HS-27A (cell line): ENCODE measurements around the gene ADCY4.
"Not testable (repeated sequence)": the region's sequence is repeated elsewhere in the genome, so short reads cannot be mapped to it uniquely, and the experiment has no call there.

Experiments used
- DNase-seq: peaks from one replicate; pipeline ENCODE4 v3.0.0-alpha.2; 2012; ENCODE audit warnings: low read depth, missing footprints

Gene ADCY4

GRCh38 chr14:24338843-24339242 lies 4.0 kb upstream of the ADCY4 start:
- no peak for DNase-seq

- no peak for DNase-seq
Measured at GRCh38 chr14:24337824-24338175, 2.9 kb upstream of the ADCY4 start.

DNA sequence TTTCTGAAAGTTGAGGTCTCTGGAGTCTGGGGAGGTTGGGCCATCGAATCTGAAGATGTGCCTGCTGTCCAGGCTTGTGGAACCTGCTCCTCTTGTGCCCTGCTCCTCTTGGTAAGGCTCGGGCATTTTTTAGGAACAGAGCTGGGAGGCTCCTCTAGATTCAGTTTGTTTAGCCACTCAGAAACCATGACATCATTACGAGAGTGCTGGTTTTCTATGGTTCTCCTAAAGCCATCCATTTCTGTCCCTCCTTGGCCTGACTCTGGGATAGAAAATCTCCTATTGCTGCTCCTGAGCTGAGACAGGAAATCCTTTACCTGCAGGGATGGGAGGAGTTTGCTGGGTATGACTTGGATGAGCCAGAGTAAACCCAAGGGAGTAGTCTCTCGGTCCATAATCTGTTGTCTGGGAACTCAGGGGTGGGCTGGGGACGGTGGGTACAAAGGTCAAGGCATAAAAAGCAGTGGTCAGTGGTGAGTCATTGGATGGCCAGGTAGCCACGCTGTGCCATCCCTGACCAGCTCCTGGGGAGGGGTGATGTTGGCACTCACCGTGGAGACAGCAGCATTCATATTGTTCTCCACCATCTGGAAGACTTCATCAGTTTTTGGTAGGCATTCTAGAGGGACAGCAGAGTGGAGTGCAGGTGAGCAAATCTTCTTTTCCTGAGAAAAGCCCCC lies 2.4 kb upstream of the ADCY4 start:
- DNase-seq: no peak

- no peak for DNase-seq
Measured at GRCh38 chr14:24335461-24336171, 745 bp upstream of the ADCY4 start.

- DNase-seq: no peak
Measured at GRCh38 chr14:24332268-24332993, 2.4 kb downstream of the ADCY4 start.

- DNase-seq: no peak
Measured at GRCh38 chr14:24331731-24332267, 3.1 kb downstream of the ADCY4 start.

GRCh38 chr14:24330973-24331674 lies 3.7 kb downstream of the ADCY4 start:
- DNase-seq: no peak

GRCh38 chr14:24329736-24330135 lies 5.1 kb downstream of the ADCY4 start:
- DNase-seq: no peak

DNA sequence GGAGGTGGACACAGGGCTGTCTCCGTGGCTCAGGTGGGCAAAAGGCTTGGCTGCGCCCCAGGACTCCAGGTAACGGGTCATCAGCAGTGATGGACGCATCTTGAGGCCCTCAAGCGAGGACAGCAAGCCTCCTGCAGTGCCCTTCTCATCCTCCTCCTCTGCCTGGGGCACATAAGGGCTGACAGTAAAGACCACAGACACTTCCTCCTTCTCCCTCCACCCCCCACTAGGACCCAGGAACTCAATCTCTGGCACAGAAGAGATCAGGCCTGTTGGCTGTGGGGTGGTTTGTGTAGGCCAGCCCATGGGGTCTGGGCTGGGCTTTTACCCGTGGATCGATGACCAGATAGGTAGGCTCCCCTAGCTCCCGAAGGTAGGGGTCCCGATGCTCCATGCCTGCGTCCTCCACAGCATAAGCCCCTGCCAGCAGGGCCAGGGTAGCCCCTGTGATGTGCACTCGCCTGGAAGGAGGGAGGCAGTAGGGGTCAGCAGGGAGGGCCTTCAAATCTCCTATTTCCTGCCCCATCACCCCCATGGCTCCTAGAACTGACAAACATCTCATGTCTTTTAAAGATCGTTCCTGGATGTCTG lies 5.7 kb downstream of the ADCY4 start:
- DNase-seq: no peak

DNA sequence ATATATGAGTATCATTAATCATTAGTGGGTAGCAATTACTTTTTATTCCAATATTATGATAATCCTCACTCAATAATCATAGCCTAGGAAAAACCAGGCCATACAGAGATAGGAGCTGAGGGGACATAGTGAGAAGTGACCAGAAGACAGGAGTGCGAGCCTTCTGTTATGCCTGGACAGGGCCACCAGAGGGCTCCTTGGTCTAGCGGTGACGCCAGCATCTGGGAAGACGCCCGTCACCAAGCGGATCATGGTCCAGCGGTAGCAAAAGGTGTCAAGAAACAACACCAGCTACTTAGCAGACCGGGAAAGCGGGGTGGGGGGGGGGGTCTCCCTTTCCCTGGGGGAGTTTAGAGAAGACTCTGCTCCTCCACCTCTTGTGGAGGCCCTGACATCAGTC lies 7.0 kb downstream of the ADCY4 start:
- DNase-seq: not testable (repeated sequence)

DNA sequence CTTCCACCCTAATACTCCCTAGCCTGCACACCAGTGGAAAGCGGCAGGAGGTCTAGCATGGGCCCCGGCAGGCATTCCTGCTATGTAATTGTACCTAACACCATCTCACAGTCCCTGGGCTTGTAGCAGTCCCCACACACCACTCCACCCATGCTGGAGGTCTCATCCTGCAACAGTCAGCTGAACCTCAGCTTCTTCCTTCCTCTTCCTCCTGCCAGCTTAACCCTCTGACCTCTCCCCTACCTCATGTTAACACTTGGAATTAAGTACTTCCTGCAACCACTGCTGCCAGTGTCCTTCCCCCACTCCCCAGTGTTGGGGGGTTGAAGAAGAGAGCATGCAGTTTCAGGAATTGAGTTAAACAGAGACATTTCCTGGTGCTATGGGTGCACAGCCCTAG lies 7.6 kb downstream of the ADCY4 start:
- DNase-seq: no peak

DNA sequence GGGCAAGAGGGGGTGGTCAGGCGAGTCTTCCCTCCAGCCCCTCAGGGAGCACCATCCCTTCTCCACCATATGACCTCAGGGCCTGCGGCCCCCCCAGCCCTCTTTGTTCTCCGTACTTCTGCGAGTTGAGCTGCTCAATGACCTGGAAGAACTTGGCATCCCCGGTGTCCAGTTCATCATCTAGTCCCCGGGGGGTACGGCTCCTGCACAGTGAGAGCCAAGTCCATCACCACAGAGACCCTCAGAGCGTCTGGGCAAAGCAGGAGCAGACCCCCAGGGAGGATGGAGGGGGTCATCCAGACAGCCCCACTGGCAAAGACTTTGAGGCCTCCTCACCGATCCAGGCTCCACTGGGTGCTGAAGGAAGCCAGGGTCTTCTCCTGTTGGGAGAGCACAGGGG lies 8.9 kb downstream of the ADCY4 start:
- DNase-seq: no peak

DNA sequence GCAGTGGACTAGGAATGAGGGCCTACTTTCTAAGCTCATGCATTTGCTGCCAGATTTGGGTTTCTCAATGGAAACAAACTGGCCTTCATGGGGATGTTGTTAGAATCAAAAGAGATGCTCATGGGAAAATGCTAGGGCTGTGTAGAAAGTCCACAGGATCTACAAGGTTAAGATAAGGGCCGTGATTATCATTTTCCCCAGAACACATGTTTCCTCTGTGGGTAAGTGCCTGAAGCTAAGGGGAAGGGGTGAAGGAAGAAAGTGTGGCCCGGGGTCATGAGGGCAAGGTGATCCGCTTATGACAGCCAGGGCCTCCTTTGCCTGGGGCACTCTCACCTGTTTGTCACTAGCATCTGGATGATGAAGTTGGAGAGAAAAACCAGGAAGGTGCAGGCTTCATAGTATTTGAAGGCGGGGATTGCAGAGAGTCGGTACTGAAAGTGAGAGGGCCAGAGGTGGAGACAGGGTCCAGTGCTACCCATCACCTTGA lies 9.8 kb downstream of the ADCY4 start:
- no peak for DNase-seq

- DNase-seq: no peak
Measured at GRCh38 chr14:24324024-24324423, 10.8 kb downstream of the ADCY4 start.

- DNase-seq: no peak
Measured at GRCh38 chr14:24323341-24323740, 11.5 kb downstream of the ADCY4 start.

- no peak for DNase-seq
Measured at GRCh38 chr14:24322672-24323071, 12.2 kb downstream of the ADCY4 start.

DNA sequence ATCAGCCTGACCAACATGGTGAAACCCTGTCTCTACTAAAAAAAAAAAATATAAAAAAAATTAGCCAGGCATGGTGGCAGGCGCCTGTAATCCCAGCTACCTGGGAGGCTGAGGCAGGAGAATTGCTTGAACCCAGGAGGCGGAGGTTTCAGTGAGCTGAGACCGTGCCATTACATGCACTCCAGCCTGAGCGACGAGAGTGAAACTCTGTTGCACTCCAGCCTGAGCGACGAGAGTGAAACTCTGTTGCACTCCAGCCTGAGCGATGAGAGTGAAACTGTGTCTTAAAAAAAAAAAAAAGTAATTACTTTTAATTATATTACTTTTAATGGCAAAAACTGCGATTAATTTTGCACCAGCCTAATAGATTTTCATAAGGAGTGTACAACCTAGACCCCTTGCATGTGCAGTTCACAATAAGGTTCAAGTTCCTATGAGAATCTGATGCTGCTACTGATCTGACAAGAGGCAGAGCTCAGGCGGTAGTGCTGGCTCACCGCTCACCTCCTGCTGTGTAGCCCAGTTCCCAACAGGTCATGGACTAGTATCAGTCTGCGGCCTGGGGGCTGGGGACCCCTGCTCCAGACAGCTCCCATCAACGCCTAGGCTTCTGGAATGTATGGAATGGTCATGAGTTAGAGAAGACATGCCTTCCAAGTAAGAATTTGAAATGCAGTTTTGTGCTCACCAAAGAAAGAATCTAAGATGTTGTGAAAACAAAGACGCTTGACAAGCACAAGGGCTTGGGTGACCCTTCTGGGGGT lies 13.5 kb downstream of the ADCY4 start:
- DNase-seq: no peak

DNA sequence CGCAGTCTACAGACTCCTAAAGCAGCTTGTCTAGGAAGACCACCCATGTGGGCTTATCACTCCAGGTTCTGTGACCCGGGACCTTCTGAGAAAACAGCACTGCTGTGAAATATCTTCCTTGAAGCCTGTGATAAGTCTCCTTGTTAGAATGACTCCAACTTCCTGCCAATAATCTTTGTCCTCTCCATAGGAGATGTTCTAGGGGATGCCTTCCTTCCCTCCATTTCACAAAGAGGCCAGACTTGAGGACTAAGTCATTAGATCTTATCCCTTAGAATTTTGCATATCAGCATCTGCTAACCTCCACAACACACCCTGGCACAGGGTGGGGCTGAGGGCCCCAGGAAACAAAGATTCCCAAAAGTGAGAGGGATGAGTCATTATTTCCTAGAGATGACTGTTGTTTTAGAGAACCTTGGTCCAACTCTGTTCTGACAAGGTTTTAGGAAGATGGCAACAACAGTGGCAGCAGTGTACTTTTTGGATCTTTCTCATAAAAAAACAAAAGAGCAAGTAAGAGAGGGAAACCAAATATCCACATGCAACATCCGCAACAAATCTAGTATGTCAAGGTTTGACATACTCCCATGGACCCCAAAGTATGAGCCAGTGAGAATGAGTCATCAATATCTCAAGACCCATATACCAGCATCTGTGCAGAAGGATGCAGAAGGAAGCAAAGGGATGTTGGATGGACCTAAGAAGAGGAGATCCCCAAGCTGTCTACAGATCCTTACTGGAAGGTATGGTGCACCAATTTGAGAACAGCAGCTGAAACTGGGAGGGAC lies 17.5 kb downstream of the ADCY4 start:
- DNase-seq: no peak

DNA sequence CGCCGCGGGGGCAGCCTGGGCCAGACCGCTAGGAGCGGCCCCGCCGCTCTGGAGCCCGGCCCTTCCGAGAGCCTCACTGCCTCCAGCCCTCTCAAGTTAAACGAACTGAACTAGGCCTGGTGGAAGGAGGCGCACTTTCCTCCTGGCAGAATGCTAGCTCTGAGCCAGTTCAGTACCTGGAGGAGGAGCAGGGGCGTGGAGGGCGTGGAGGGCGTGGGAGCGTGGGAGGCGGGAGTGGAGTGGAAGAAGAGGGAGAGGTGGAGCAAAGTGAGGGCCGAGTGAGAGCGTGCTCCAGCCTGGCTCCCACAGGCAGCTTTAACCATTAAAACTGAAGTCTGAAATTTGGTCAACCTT lies 18.3 kb downstream of the ADCY4 start:
- no peak for DNase-seq
